SK-N-MC (cell line): ENCODE results near the gene SLC6A6.

Source experiments
- EZH2 ChIP-seq: fragments of 200-600 bp; sonication (generic); IDR thresholded peaks from one replicate; pipeline ENCODE4 v1.6.1; 2017; ENCODE audit warnings: antibody characterized with exemption
- POLR2AphosphoS5 ChIP-seq: IDR thresholded peaks from 2 replicates; pipeline ENCODE4 v1.6.1; 2012; ENCODE audit warnings: mild to moderate bottlenecking, low read depth, low read length, borderline replicate concordance

DNA sequence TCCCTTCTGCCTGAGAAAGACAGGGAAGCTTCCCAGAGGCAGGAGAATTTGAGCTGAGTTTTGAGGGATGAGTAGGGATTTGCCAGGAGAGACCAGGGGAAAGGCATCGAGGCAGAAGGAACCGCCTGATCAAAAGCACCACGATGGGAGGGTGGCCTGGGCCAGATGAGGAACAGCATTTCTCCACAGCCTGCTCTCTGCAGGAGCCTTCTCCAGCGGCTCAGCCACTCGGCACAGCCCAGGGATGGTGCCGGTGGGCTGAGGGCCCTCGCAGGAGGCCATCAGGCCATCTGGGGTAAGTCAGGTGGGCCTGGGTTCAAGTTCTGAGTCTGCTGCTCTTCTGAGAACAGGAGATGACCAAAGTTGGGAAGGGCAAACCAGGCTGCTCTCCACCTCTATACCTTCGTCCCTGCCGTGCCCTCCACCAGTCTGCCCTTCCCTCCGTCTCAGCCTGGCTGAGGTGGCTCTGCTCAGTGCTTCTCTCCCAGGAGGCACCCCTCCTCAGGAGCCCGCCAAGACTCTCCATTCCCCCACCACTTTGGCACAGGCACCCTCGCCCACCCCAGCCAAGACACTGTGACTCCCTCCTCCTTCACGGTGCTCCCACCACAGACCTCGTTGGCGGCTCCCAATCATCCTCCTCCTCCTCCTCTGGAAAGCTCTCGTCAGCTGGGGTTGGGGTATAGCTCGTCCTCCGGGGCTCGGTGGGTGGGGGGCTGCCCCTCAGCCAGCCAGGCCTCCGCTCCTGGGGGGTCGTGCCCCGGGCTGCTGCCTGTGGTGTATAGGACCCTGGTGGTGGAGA is 102.8 kb downstream of the SLC6A6 start:
- no peak for TF ChIP-seq EZH2
- no peak for TF ChIP-seq POLR2AphosphoS5
